Kidney (tissue), 14 donors: Measurements from ENCODE around the gene PYCR2. TPM values are rescaled to one million over a fixed set of nuclear protein-coding genes. Genes with fewer than 3 reads are reported as not detected.
A peak's percentile ranks its signal among the peaks of the same experiment; 100 is the strongest.

ENCODE experiments used
- DNase-seq, 5 donors: peaks; one replicate each; pipeline ENCODE4 v3.0.0-alpha.2; 2013 to 2020
- FAIRE-seq: peaks from 2 replicates; lab custom pipeline; 2012; peaks lifted over from hg19 to GRCh38; lab: Jason Lieb, UNC
- H3K27ac ChIP-seq, 2 donors: one replicate each; pipeline ENCODE4 v1.7.0; 2013; ENCODE audit warnings: low read depth in 2 of 2, low read length in 2 of 2, inconsistent platforms in 1 of 2
- H3K27me3 ChIP-seq: one replicate; pipeline ENCODE4 v1.7.1; 2013; ENCODE audit warnings: low read length, inconsistent platforms; ENCODE audit not compliant: control insufficient read depth, insufficient read depth
- H3K36me3 ChIP-seq, 3 donors: one replicate each; pipeline versions ENCODE4 v1.7.0 to v1.7.1; 2013; ENCODE audit warnings: low read length in 3 of 3, control low read depth in 1 of 3, inconsistent platforms in 1 of 3; ENCODE audit not compliant: insufficient read depth in 3 of 3, control insufficient read depth in 2 of 3
- H3K4me1 ChIP-seq, 3 donors: one replicate each; pipeline versions ENCODE4 v1.7.0 to v1.7.1; 2013; ENCODE audit warnings: low read length in 3 of 3, inconsistent platforms in 1 of 3, low read depth in 1 of 3; ENCODE audit not compliant: control insufficient read depth in 2 of 3, insufficient read depth in 2 of 3
- H3K4me3 ChIP-seq, 3 donors: one replicate each; pipeline versions ENCODE4 v1.7.0 to v1.8.1; 2013; ENCODE audit warnings: low read length in 3 of 3, control low read depth in 1 of 3, inconsistent platforms in 1 of 3
- H3K9ac ChIP-seq, 3 donors: one replicate each; pipeline versions ENCODE4 v1.7.0 to v1.7.1; 2013; ENCODE audit warnings: low read length in 3 of 3, control low read depth in 1 of 3, inconsistent platforms in 1 of 3
- H3K9me3 ChIP-seq, 3 donors: one replicate each; pipeline versions ENCODE4 v1.7.0 to v1.7.1; 2013; ENCODE audit warnings: low read length in 3 of 3, control low read depth in 1 of 3, inconsistent platforms in 1 of 3; ENCODE audit not compliant: control insufficient read depth in 2 of 3, insufficient read depth in 1 of 3
- CTCF ChIP-seq: IDR thresholded peaks from 3 replicates; pipeline ENCODE4 v1.5.1; 2012; ENCODE audit warnings: mild to moderate bottlenecking, moderate library complexity, borderline replicate concordance; ENCODE audit not compliant: insufficient read depth; ENCODE audit errors: extremely low read depth
- intact Hi-C: fragments of 100-400 bp; cut with DNase I; formaldehyde crosslinking; loops from one replicate; pipeline ENCODE4 v1.11.1; 2022
- polyA plus RNA-seq: library from polyadenylated mRNA; stranded (reverse); fragments of 350-450 nt; fragmentation: Illumina TruSeq; extraction: RNeasy Lipid Tissue Mini Kit (QIAGEN cat#74804); gene quantifications from one replicate; pipeline ENCODE4 v1.2.3, GENCODE V29; 2014; ENCODE audit warnings: low read depth, low replicate concordance; ENCODE audit not compliant: insufficient read depth
- total RNA-seq: library from RNA; stranded (reverse); fragmentation: NEBNext Ultra II Directional; extraction: Animal tissue kit (Norgen Biotek cat#: 25700); gene quantifications from one replicate; pipeline ENCODE4 v1.2.1, GENCODE V29; 2021
- donor health status: control.
- donor health status: control.
- donor health status: control.
- donor health status: control.
- donor health status: control.
- donor health status: DM: yes; HTN: yes; CAD: no.
- donor health status: Normal renal cell carcinoma (clear cell type).

Gene PYCR2
- total and polyA plus RNA-seq, 2 donors from 2014 or later = 72.4 to 79.3 TPM

- Histone ChIP-seq H3K9ac (peak overlapping the region; percentile 9 to 74 (median 66)), H3K27ac (peak overlapping the region; percentile 86 to 96), H3K4me3 (peak overlapping the region; percentile 70 to 82 (median 81)), H3K27me3 (no peaks in the 10 kb centered on the region), H3K4me1 (peaks cover 0 to 43% (median 35%) of the 10 kb centered on the region in 3 donors), H3K9me3 (no peaks in the 10 kb centered on the region), H3K36me3 (peaks cover 0 to 5% (median 2%) of the 10 kb centered on the region in 3 donors)
- no peak for FAIRE-seq
- DNase-seq = peak in 4 of 5 donors; percentile 54 to 93 (median 76)
- intact Hi-C loops = no loop called here
- TF ChIP-seq CTCF = no peak
These were observed 42.7 kb downstream of the PYCR2 start for GRCh38 chr1:225881081-225881958.

GRCh38 chr1:225880636-225881035, 43.4 kb downstream of the PYCR2 start:
- peak overlapping the region in 1 of 3 donors; percentile 74 for H3K9ac ChIP-seq
- peaks cover 0 to 45% (median 38%) of the 10 kb centered on the region in 3 donors for H3K4me1 ChIP-seq
- H3K27ac ChIP-seq = peak overlapping the region; percentile 86 to 96
- peaks cover 0 to 5% (median 2%) of the 10 kb centered on the region in 3 donors for H3K36me3 ChIP-seq
- H3K4me3 ChIP-seq = peak overlapping the region in 2 of 3 donors; percentile 81 to 82
- FAIRE-seq (no peak), DNase-seq (peak in 1 of 5 donors; percentile 29)
- intact Hi-C loops = no loop called here
- H3K9me3 ChIP-seq = no peaks in the 10 kb centered on the region
- TF ChIP-seq CTCF = no peak
- no peaks in the 10 kb centered on the region for H3K27me3 ChIP-seq

GRCh38 chr1:225880222-225880588, 43.8 kb downstream of the PYCR2 start:
- no peak for FAIRE-seq
- peak overlapping the region in 2 of 3 donors; percentile 57 to 82 for H3K4me3 ChIP-seq
- peak overlapping the region in 1 of 3 donors; percentile 74 for H3K9ac ChIP-seq
- H3K4me1 ChIP-seq = peaks cover 0 to 46% (median 38%) of the 10 kb centered on the region in 3 donors
- H3K27me3 ChIP-seq = no peaks in the 10 kb centered on the region
- intact Hi-C loops = no loop called here
- DNase-seq = peak in 1 of 5 donors; percentile 62
- peaks cover 0 to 5% (median 2%) of the 10 kb centered on the region in 3 donors for H3K36me3 ChIP-seq
- H3K27ac ChIP-seq = peak overlapping the region; percentile 57 to 79
- H3K9me3 ChIP-seq = no peaks in the 10 kb centered on the region
- no peak for TF ChIP-seq CTCF
